GM12865 (cell line): ENCODE results near the gene TOR4A.

Source experiments
- DNase-seq: peaks from one replicate; pipeline ENCODE4 v3.0.0; 2010; ENCODE audit warnings: low read depth
- H3K4me3 ChIP-seq: 2 replicates; pipeline ENCODE4 v1.5.1; 2011; ENCODE audit warnings: mild to moderate bottlenecking, low read depth, low read length, control low read depth
- CTCF ChIP-seq: IDR thresholded peaks from 2 replicates; pipeline ENCODE4 v1.5.1; 2011; ENCODE audit warnings: low read length, control low read depth, low read depth, inconsistent platforms; ENCODE audit not compliant: insufficient read depth; ENCODE audit errors: missing control alignments

The TOR4A gene

DNA sequence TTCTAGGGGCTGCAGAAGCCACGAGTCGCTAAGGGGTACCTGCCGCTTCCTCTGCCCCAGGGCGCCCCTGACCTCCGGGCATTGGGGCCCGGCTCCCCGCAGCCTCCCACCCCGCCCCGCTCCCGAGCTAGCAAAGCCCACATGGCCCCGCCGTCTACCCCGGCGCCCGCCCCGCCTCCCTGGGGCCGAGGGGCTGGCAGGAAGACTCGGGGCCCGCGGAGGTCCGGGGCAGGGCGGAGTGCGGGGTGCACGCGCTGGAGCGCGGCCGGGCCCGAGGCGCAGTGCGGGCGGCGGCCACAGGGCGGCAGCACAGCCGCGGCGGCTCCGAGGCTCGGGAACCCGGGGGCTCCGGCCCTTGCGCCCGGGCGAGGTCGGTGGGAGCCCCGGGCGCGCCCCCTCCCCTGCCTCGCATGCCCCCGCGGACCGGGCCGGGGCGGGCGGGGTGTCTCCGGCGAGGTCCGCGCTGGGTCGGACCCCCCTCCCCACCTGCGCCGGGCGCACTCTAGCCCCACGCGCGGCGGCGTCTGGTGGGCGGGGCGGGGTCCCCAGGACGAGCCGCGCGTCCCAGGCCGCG is 17.8 kb downstream of the TOR4A start:
- DNase-seq: peak; percentile 41
- peak; percentile 72 for TF ChIP-seq CTCF
- H3K4me3 ChIP-seq: no peak overlapping the region

GRCh38 chr9:137295849-137296669 is 18.5 kb downstream of the TOR4A start:
- no peak for DNase-seq
- H3K4me3 ChIP-seq: no peak overlapping the region
- TF ChIP-seq CTCF: no peak

DNA sequence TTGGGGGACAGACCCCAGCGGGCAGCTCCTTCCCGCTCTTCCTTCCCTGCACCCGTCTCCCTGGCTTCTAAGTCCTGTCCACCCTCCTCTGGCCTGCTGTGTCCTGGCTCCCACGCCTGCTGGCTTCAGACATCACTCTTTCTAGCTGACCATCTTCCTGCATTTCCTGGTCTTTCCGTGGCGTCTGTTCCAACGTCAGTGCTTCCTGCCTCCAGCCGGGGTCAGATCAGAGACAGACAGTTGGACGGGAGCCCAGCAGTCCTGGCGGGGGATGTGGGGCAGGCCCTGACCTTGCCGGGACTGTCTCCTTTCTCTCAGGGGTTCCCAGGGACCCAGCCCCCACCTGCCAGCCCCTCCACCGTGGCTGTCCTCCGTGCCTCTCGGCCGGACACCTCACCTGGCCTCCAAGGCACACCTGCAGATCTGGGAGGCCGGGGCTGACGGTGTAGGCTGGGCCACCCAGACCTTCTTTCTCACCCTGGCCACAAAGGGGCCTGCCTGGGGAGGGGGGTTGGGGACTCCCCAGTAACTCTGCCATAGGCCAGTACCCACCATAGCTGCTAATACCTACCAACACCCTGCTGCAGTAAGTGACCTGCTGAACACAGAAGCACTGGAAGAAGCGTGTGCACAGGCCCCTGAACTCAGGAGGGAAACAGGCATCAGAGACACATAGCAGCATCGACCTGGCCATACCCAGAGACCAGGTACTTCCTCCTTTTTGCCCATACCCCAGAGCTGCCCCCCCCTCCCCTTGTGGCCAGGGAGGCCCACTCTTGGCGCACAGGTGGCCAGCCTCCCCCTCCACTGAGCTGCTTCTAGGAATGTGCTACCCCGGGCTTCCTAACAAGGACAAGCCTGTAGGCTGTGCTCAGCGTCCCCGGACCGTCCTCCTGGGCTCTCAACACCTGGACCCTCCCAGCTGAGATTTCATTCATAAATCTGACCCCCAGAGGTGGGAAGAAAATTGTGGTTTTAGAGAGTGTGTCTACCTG is 19.4 kb downstream of the TOR4A start:
- H3K4me3 ChIP-seq: no peak overlapping the region
- no peak for TF ChIP-seq CTCF
- no peak for DNase-seq

DNA sequence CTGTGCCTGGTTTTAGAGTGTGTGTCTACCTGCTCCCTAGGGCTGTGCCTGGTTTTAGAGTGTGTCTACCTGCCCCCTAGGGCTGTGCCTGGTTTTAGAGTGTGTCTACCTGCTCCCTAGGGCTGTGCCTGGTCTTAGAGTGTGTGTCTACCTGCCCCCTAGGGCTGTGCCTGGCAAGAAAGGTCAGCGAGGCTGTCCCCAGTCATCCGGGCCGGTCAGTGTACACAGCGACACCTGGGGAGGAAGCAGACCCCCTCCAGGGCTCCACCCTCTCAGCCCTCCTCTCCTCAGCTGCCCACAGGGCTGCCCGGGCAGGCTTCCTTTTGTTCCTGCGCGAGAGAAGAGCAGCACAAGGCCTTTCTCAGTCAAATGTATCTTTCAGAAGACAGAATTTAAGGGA is 20.4 kb downstream of the TOR4A start:
- H3K4me3 ChIP-seq: no peak overlapping the region
- TF ChIP-seq CTCF: no peak

GRCh38 chr9:137298401-137299202 is 21.1 kb downstream of the TOR4A start:
- DNase-seq: no peak
- TF ChIP-seq CTCF: no peak
- no peak overlapping the region for H3K4me3 ChIP-seq

More for the DNA sequence above, 20.4 kb downstream of the TOR4A start:
- no peak for DNase-seq

- H3K4me3 ChIP-seq: no peak overlapping the region
- no peak for TF ChIP-seq CTCF
Observed at GRCh38 chr9:137299203-137299565, 21.7 kb downstream of the TOR4A start.

More at GRCh38 chr9:137299203-137299565, 21.7 kb downstream of the TOR4A start:
- DNase-seq: peak; percentile 46
